ENCODE measurements around the gene PTPRC.

DNA sequence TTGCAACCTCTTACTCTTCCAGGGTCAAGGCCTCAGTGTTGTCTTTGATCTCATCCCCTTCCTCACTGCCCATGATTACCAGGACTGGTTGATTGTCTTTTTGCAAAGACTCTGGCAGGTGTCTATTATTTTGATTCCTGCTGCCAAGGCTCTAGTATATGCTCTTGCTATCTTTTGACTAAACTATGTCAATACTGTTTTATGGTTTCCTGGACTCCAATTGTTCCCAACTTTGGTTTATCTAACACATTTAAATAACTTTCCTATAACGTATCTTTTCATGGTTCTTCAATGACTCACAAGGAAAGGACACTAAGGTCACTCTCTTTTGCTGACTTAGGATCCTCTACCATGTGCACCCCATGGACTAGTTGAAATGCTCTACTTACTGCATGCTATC is 141.5 kb downstream of the PTPRC start:
- TF ChIP-seq, protein P1, sequence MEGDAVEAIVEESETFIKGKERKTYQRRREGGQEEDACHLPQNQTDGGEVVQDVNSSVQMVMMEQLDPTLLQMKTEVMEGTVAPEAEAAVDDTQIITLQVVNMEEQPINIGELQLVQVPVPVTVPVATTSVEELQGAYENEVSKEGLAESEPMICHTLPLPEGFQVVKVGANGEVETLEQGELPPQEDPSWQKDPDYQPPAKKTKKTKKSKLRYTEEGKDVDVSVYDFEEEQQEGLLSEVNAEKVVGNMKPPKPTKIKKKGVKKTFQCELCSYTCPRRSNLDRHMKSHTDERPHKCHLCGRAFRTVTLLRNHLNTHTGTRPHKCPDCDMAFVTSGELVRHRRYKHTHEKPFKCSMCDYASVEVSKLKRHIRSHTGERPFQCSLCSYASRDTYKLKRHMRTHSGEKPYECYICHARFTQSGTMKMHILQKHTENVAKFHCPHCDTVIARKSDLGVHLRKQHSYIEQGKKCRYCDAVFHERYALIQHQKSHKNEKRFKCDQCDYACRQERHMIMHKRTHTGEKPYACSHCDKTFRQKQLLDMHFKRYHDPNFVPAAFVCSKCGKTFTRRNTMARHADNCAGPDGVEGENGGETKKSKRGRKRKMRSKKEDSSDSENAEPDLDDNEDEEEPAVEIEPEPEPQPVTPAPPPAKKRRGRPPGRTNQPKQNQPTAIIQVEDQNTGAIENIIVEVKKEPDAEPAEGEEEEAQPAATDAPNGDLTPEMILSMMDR (conservative IDR thresholded peaks at IDR 0.05) = no peak
- no peak for TF ChIP-seq ZFX (IDR thresholded peaks at IDR 0.05)
